Vagina (tissue), 2 donors: ENCODE measurements around the gene DIPK1B. TPM values are rescaled to one million over a fixed set of nuclear protein-coding genes. Genes with fewer than 3 reads are reported as not detected.

Experiments used
- DNase-seq, 2 donors: peaks; one replicate each; pipeline ENCODE4 v3.0.0-alpha.2; 2017; ENCODE audit errors: extremely low spot score in 2 of 2
- H3K27ac ChIP-seq: fragments of 200-600 bp; sonication (generic); one replicate; pipeline ENCODE4 v1.5.1; 2019
- H3K27me3 ChIP-seq: fragments of 200-600 bp; sonication (generic); one replicate; pipeline ENCODE4 v1.5.1; 2019
- H3K36me3 ChIP-seq, 2 donors: fragments of 200-600 bp; sonication (generic); one replicate each; pipeline ENCODE4 v1.5.1; 2017 to 2019
- H3K4me1 ChIP-seq: fragments of 200-600 bp; sonication (generic); one replicate; pipeline ENCODE4 v1.5.1; 2019
- H3K4me3 ChIP-seq, 2 donors: fragments of 200-600 bp; sonication (generic); 1 replicate in 1 of 2; 2 replicates in 1 of 2; pipeline ENCODE4 v1.5.1; 2016 to 2019
- H3K9me3 ChIP-seq: fragments of 200-600 bp; sonication (generic); one replicate; pipeline ENCODE4 v1.5.1; 2019
- CTCF ChIP-seq, 3 experiments: fragments of 450-650 bp in 2 of 3; fragments of 200-600 bp in 1 of 3; sonication (generic) in 1 of 3; IDR thresholded peaks; one replicate each; pipeline ENCODE4 v1.5.1; 2017 to 2019; ENCODE audit warnings: antibody characterized with exemption in 3 of 3, mild to moderate bottlenecking in 2 of 3, moderate library complexity in 2 of 3
- POLR2A ChIP-seq, 2 donors: fragments of 450-650 bp; IDR thresholded peaks; one replicate each; pipeline ENCODE4 v1.6.1; 2017; ENCODE audit warnings: antibody characterized with exemption in 2 of 2, mild to moderate bottlenecking in 2 of 2, moderate library complexity in 2 of 2
- POLR2AphosphoS5 ChIP-seq, 2 donors: sonication (generic); formaldehyde crosslinking; IDR thresholded peaks; one replicate each; pipeline ENCODE4 v1.9.0; 2017; ENCODE audit warnings: antibody characterized with exemption in 2 of 2, mild to moderate bottlenecking in 2 of 2, low read depth in 1 of 2; ENCODE audit not compliant: insufficient read depth in 1 of 2
- intact Hi-C: fragments of 100-400 bp; cut with DNase I; formaldehyde crosslinking; loops from one replicate; pipeline ENCODE4 v1.15.1; 2023
- total RNA-seq: library from RNA; depleted of rRNA; stranded (reverse); fragments of >200 nt; gene quantifications from one replicate; pipeline ENCODE4 v1.2.3, GENCODE V29; 2016

DIPK1B gene
- total RNA-seq, 1 donor from 2014 or later, result 11.5 TPM

- no peak for TF ChIP-seq POLR2AphosphoS5 (IDR thresholded peaks at IDR 0.05; ENCODE audit: insufficient read depth in 1 of 2, low read depth in 1 of 2)
- TF ChIP-seq POLR2A (IDR thresholded peaks at IDR 0.05), result no peak
- TF ChIP-seq CTCF (IDR thresholded peaks at IDR 0.05), result no peak
- no peak for DNase-seq
- Histone ChIP-seq H3K36me3 (no peaks in the 10 kb centered on the region), H3K4me1 (peaks cover 7% of the 10 kb centered on the region), H3K27ac (no peak within 1 kb of the TSS), H3K4me3 (no peak within 1 kb of the TSS), H3K9me3 (no peaks in the 10 kb centered on the region), H3K27me3 (no peaks in the 10 kb centered on the region)
- intact Hi-C loops, result no loop called here
These were observed 35.8 kb downstream of the DIPK1B start, which contains the start of gene LCN6 for GRCh38 chr9:136748201-136748600. Gene LCN6, minus strand, starts transcription at chr9:136748525. Its CDS starts 42 bp downstream, at chr9:136748483.

GRCh38 chr9:136748666-136749611 lies 36.6 kb downstream of the DIPK1B start:
- intact Hi-C loops, result no loop called here
- H3K36me3 ChIP-seq, result no peaks in the 10 kb centered on the region

GRCh38 chr9:136750526-136750925 lies 38.2 kb downstream of the DIPK1B start:
- intact Hi-C loops, result no loop called here
- no peaks in the 10 kb centered on the region for H3K4me1 ChIP-seq
- no peak for TF ChIP-seq CTCF (IDR thresholded peaks at IDR 0.05)
- no peak for TF ChIP-seq POLR2AphosphoS5 (IDR thresholded peaks at IDR 0.05; ENCODE audit: insufficient read depth in 1 of 2, low read depth in 1 of 2)
- no peak for TF ChIP-seq POLR2A (IDR thresholded peaks at IDR 0.05)
- peaks cover under 1% of the 10 kb centered on the region for H3K9me3 ChIP-seq
- no peak overlapping the region for H3K27ac ChIP-seq
- DNase-seq, result no peak
- no peaks in the 10 kb centered on the region for H3K36me3 ChIP-seq
- no peak overlapping the region for H3K4me3 ChIP-seq
- H3K27me3 ChIP-seq, result no peaks in the 10 kb centered on the region

More at GRCh38 chr9:136748666-136749611, 36.6 kb downstream of the DIPK1B start:
- no peak for DNase-seq
- Histone ChIP-seq H3K4me1 (no peaks in the 10 kb centered on the region), H3K9me3 (no peaks in the 10 kb centered on the region), H3K27ac (no peak overlapping the region), H3K27me3 (no peaks in the 10 kb centered on the region), H3K4me3 (no peak overlapping the region)
- TF ChIP-seq POLR2AphosphoS5 (IDR thresholded peaks at IDR 0.05; ENCODE audit: insufficient read depth in 1 of 2, low read depth in 1 of 2) (no peak), CTCF (IDR thresholded peaks at IDR 0.05) (no peak), POLR2A (IDR thresholded peaks at IDR 0.05) (no peak)

GRCh38 chr9:136751244-136751643 lies 38.9 kb downstream of the DIPK1B start:
- Histone ChIP-seq H3K36me3 (no peaks in the 10 kb centered on the region), H3K9me3 (peaks cover 6% of the 10 kb centered on the region), H3K4me3 (no peak overlapping the region), H3K4me1 (no peaks in the 10 kb centered on the region), H3K27ac (no peak overlapping the region), H3K27me3 (no peaks in the 10 kb centered on the region)
- no peak for TF ChIP-seq POLR2AphosphoS5 (IDR thresholded peaks at IDR 0.05; ENCODE audit: insufficient read depth in 1 of 2, low read depth in 1 of 2)
- TF ChIP-seq CTCF (IDR thresholded peaks at IDR 0.05), result no peak
- TF ChIP-seq POLR2A (IDR thresholded peaks at IDR 0.05), result no peak
- no peak for DNase-seq
- intact Hi-C loops, result no loop called here

- Histone ChIP-seq H3K4me1 (no peaks in the 10 kb centered on the region), H3K27ac (no peak overlapping the region), H3K27me3 (no peaks in the 10 kb centered on the region), H3K4me3 (no peak overlapping the region), H3K9me3 (peaks cover 6% of the 10 kb centered on the region), H3K36me3 (no peaks in the 10 kb centered on the region)
- TF ChIP-seq CTCF (IDR thresholded peaks at IDR 0.05) (no peak), POLR2AphosphoS5 (IDR thresholded peaks at IDR 0.05; ENCODE audit: insufficient read depth in 1 of 2, low read depth in 1 of 2) (no peak)
- DNase-seq, result no peak
- intact Hi-C loops, result no loop called here
These were observed 39.4 kb downstream of the DIPK1B start for GRCh38 chr9:136751814-136752213.
